ENCODE measurements around the gene C20orf202. TPM values are rescaled to one million over a fixed set of nuclear protein-coding genes. Genes with fewer than 3 reads are reported as not detected.

Gene C20orf202
- total RNA-seq, 1 donor from 2014 or later: not detected

DNA sequence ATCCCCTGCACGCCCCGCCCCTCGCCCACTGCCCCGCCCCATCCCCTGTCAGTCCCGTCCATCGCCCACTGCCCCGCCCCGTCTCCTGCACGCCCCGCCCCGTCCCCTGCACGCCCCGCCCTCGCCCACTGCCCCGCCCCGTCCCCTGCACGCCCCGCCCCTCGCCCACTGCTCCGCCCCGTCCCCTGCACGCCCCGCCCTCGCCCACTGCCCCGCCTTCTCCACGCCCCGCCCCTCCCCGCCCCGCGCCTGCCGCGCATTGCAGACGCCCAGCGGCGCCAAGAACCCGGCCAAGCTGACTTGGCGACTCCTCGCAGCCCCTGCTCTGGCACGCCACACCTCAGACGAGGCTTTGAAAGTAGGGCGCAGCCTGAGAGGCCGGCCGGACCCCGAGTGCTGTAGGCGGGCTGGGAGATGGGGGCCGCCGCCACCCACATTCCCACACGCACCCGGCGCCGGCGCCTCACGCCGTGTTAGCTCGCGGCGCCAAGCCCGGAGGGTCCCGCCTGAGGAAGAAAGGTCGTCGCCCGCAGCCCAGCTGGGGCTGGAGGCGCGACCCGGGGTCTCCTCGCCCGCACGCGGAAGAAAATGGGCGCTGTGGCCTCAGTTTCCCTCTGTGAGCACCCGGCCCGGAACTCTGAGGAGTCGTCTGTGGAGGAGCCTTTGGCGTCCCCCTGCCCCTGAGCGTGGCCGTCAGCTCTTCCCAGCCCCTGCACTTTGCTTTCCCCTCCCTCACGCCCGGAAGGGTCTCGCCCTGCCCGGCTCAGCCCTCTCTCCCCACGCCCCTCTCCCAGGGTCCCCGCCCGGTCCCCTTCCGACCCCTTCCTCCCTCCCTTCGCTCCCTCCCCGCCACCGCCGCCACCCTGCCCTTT is 22.8 kb downstream of the C20orf202 start, which contains the start of gene RAD21L1:
Gene RAD21L1, plus strand, starts transcription at position 262 of the 872 bp plus-strand sequence. CDS start 2,410 bp downstream, outside the sequence.
- H3K27me3 ChIP-seq: peaks cover 5% of the 10 kb centered on the region
- H3K4me1 ChIP-seq: peaks cover 5 to 6% of the 10 kb centered on the region in 2 donors
- H3K27ac ChIP-seq: no peak within 1 kb of the TSS

GRCh38 chr20:1229541-1229940 is 26.3 kb downstream of the C20orf202 start:
- peaks cover 5% of the 10 kb centered on the region for H3K27me3 ChIP-seq
- intact Hi-C loops (cut with DNase I): no loop called here
- no peak for TF ChIP-seq CTCF (IDR thresholded peaks at IDR 0.05)

More for the DNA sequence above, 22.8 kb downstream of the C20orf202 start, which contains the start of gene RAD21L1:
- Histone ChIP-seq H3K4me3 (peak within 1 kb of the TSS; percentile 60 to 80), H3K9me3 (no peaks in the 10 kb centered on the region), H3K36me3 (no peaks in the 10 kb centered on the region)
- DNase-seq (ENCODE audit: low spot score in 2 of 2): peak in 1 of 2 donors; percentile 70
- intact Hi-C loops (cut with DNase I): no loop called here
- no peak for TF ChIP-seq CTCF (IDR thresholded peaks at IDR 0.05)

DNA sequence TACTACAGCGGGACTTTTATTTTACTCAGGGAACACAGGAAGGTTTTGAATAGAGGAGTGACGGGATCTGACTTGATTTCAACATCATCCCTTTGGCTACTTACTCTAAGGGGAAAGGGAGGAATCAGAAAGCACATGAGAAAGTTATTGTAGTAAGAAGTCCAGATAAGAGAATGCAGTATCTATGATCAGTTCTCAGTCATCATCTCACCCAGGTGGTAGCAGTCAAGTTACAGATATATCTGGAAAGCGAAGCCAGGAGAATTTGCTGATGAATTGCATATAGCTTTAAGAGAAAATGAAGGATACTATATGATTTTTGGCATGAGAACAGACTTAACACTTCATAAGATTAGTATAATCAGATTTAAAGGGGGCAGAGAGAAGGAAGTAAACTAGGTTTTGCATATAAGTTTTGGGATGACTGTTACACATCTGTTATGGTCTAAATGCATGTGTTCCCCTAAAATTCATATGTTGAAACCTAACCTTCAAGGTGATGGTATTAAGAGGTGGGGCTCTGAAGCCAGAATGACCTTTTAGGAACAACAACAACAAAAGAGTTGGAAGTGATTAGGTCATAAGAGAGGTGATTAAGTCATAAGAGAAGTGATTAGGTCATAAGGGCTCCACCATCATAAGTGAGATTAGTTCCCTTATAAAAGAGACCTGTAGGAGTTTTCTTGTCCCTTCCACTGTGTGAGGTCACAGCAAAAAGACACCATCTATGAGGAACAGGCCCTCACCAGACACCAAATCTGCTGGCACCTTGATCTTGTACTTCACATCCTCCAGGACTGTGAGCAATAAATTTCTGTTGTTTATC is 29.2 kb downstream of the C20orf202 start:
- no peak for TF ChIP-seq CTCF (IDR thresholded peaks at IDR 0.05)
- DNase-seq (ENCODE audit: low spot score in 2 of 2): no peak
- H3K27me3 ChIP-seq: peaks cover 5% of the 10 kb centered on the region
- no peaks in the 10 kb centered on the region for H3K36me3 ChIP-seq
- H3K9me3 ChIP-seq: no peaks in the 10 kb centered on the region
- intact Hi-C loops (cut with DNase I): no loop called here
- H3K4me3 ChIP-seq: no peak overlapping the region
- H3K27ac ChIP-seq: no peak overlapping the region
- no peaks in the 10 kb centered on the region for H3K4me1 ChIP-seq

More at GRCh38 chr20:1229541-1229940, 26.3 kb downstream of the C20orf202 start:
- Histone ChIP-seq H3K9me3 (no peaks in the 10 kb centered on the region), H3K27ac (no peak overlapping the region), H3K4me1 (peaks cover 5 to 6% of the 10 kb centered on the region in 2 donors), H3K36me3 (no peaks in the 10 kb centered on the region), H3K4me3 (no peak overlapping the region)
- no peak for DNase-seq (ENCODE audit: low spot score in 2 of 2)

GRCh38 chr20:1240549-1240948 is 37.3 kb downstream of the C20orf202 start:
- intact Hi-C loops (cut with DNase I): no loop called here
- H3K27ac ChIP-seq: no peak overlapping the region
- H3K4me3 ChIP-seq: no peak overlapping the region
- no peak for DNase-seq (ENCODE audit: low spot score in 2 of 2)
- no peaks in the 10 kb centered on the region for H3K4me1 ChIP-seq
- H3K9me3 ChIP-seq: no peaks in the 10 kb centered on the region
- no peaks in the 10 kb centered on the region for H3K36me3 ChIP-seq
- no peak for TF ChIP-seq CTCF (IDR thresholded peaks at IDR 0.05)
- no peaks in the 10 kb centered on the region for H3K27me3 ChIP-seq

- no peaks in the 10 kb centered on the region for H3K4me1 ChIP-seq
- H3K27me3 ChIP-seq: no peaks in the 10 kb centered on the region
- DNase-seq (ENCODE audit: low spot score in 2 of 2): no peak
- H3K27ac ChIP-seq: no peak overlapping the region
- intact Hi-C loops (cut with DNase I): no loop called here
- no peaks in the 10 kb centered on the region for H3K36me3 ChIP-seq
- no peaks in the 10 kb centered on the region for H3K9me3 ChIP-seq
- no peak for TF ChIP-seq CTCF (IDR thresholded peaks at IDR 0.05)
- H3K4me3 ChIP-seq: no peak overlapping the region
Measured at GRCh38 chr20:1241456-1241855, 38.2 kb downstream of the C20orf202 start.

Data from ascending aorta (tissue), 2 donors.